ENCODE data around the gene RAET1E.
"Not testable (repeated sequence)": the region's sequence is repeated elsewhere in the genome, so short reads cannot be mapped to it uniquely, and the experiment has no call there.

The RAET1E gene

DNA sequence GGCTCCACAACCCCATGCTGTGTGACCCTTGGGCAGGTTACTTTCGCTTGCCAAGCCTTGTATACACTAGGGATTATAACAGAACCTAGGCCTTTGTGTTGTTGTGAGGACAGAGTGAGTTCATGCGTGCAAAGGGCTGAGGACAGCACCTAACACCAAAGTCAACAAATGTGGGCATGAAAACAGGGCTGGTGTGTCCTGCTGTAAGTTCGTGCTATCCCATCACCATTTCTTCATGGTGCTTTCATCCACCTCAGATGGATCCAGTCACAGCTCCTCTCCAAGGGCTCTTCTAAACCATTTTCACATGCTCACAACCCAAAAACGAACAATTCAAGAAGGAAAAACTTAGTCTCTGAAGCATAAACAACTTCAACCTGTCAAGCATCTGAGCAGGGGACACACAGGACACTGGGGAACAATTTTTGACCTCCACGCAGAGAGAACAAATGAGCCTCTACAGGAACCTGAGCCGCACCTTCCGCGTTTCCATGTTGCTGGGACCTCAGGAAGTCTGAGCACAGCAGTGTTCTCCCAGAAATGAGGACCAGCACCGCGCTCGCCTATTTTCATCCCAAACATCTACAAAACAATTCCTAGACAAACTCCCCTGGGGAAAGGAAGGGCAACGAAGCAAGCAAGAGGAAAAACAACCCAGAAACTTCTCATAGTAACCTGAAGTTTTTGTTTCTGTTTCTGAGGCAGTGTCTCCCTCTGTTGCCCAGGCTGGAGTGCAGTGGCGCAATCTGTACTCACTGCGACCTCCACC, 36.9 kb downstream of the RAET1E start:
- peak; percentile 32 for DNase-seq

DNA sequence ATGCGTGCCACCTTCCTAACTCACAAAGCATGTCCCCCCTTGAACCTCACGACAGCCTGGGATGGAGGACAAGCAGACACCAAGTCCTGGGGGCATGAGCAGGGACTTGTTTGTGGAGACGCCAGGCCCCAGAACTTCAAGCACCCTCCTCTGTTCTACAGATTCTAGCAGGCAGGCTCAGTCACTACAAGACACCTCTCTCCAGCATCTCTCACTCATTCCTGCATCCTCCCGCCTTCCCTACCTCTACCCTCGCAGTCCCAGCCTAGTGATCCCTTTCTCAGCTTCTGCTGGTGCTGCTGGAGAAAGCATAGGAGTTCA, 37.4 kb downstream of the RAET1E start:
- DNase-seq: no peak

DNA sequence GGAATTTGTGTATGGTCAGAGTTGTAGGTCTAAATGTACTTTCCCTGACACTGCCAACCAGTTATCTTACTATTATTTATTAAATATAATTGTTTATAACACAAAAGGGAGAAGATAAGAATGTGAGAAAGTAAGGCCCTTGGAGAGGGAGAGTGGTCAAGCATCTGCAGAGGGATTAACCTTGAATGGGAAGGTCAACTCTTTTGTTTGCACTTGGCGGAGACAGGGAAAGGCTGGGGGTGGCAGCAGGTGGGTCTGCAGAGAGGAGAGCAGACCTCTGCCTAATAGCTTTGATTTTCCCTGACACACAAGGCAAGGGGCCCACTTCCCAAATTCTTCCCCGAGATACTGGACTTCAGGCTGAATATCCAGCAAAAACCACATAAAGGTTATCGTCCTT, 38.0 kb downstream of the RAET1E start:
- no peak for DNase-seq

DNA sequence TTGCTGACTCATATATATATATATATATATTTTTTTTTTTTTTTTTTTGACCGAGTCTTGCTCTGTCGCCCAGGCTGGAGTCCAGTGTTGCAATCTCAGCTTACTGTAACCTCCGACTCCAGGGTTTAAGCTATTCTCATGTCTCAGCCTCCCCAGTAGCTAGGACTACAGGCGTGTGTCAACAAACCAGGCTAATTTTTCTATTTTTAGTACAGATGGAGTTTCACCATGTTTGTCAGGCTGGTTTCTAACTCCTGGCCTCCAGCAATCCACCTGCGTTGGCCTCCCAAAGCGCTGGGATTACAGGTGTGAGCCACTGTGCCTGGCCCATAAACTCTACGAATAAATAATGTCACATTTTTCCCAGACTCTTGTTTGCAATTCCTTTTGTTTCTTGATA, 38.5 kb downstream of the RAET1E start:
- peak; percentile 66 for DNase-seq

DNA sequence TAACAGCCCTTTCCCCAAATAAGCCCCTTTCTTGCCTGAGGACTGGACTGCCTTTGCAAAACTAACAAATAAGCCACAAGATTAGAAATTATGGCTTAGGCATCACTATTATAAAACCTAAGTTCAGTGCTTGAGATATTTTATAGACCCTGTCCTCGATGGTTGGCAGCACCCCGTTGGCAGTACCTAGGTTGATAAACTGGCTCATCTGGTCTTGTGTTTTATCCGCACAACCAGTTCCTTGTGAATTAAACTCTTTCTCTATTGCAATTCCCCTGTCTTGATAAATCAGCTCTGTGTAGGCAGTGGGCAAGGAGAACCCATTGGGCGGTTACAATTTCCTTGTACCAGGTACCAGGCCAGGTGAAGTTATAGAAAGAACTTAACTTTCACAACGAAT, 40.4 kb downstream of the RAET1E start:
- no peak for DNase-seq

DNA sequence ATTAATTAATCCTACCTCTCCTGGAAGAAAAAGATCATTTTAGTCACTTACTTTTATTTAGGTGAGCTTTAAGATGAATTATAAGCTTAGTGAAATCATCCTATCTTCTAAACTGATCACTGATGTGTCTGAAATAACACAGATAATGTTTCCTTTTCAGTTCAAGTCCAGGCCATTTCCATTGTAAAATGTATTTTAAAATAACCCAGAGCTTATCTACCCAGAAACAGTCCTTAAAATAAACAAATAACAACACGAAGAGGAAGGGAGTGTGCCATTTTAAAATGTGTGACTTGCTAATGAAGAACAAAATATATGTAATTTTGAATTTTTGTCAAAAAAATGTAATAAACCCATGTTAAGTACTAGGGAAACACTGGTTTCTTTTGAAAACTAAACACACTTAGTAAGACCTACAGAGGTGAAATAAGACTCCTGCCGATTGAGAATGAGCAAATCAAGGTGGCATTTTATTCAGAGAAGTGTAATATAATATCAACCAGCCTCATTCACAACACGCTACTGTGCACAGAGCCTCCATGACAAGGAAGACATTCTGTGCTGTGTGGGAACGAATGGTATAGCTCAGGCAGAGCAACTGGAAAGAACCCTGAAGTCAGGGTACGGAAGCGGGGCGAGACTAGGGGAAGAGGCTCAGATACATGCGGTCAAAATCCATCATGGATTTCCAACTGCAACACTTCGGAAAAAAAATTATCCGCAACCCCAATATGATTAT, 41.5 kb downstream of the RAET1E start:
- DNase-seq: no peak

DNA sequence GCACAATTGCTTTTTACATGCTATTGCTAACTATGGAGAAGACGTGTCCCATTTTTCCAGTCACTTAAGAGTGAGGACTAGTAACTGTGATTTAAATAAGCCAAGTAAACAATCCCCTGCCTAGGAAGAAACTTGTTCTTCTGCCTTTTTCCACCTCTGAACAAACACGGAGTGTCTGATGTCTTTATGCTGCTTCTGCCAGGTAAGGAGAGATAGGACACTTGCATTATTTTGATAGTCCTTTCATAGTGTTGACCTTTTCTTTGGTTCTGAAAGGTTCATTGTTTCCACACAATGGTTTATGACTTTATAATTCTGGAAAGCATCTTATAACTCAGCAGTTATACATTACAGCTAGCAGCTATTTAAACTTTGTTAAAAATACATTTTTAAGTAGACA, 42.2 kb downstream of the RAET1E start:
- DNase-seq: no peak

DNA sequence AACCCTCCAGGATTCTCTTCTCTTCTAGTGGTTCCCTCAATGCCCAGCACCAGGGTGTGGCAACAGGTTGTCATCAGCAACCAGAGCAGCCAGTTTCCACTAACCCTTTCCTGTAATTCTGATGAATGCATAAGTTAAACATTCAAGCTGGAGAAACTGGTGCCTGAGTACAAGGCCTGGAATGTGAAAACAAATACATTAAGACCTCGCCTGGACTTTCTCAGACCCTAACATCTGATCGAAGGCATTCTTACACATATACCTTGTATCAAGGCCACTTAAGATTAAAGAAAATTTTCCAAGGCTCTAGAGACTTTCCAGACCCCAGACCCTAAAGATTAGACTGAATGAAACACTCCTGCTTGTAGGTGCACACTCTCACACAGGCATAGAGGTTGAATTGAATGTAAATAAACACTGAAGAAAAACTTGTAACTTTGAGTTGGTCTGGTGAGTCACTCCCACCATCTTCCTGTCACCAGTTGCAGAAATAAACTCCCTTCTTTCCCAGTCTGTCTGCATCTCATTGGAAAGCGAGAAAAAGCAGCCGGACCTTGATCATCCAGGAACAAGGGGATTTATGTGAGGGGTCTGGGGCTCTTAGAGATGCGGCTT, 42.8 kb downstream of the RAET1E start:
- no peak for DNase-seq

DNA sequence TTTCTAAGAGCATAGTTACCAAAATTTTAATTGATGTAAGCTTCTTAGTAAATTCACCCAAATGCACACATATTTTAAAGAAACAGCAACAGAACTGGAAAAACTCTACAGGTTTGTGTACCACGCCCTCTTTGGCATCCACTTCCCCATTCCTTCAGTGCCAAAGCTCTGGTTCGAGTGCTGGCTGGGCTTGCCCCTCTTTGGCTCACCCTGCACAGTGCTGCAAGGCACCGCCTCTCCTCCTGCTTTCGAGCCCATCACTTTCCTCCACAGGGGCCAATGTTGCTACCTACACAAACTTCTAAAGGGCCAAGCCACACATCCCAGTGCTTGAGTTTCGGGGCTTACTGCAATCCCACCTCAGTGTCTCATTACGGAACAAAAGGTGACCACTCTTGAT, 43.4 kb downstream of the RAET1E start:
- DNase-seq: no peak

DNA sequence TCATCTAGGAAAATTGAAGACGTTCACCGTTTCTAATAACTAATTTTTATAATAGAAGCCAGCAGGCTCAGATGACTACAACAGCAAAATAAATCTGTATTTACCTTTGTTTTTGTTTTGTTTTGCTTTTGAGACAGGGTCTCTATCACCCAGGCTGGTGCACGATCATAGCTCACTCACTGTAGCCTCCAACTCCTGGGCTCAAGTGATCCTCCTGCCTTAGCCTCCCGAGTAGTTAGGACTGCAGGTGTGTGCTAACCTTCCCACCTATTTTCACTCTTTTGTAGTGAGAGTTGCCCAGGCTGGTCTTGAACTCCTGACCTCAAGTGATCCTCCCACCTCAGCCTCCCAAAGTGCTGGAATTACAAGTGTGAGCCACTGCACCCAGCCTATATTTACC, 43.9 kb downstream of the RAET1E start:
- DNase-seq: not testable (repeated sequence)

DNA sequence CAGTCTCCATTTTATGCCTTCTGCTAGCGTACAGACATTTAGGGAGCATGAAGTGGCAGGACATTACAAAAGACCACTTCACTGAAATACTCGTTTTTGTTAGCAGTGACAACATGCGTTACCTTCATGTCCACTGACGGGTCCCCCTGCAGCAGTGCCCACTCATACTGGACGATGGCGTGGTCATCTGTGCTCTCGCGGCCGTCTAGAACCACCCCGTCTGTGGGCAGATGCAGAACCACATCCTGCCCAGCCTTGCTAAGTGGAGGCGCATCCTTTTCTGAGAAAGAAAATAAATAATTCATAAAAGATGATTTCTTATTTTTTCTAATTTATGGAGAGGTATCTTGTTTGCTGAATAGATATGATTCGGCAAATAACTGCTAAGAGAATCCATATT, 45.0 kb downstream of the RAET1E start:
- DNase-seq: no peak

DNA sequence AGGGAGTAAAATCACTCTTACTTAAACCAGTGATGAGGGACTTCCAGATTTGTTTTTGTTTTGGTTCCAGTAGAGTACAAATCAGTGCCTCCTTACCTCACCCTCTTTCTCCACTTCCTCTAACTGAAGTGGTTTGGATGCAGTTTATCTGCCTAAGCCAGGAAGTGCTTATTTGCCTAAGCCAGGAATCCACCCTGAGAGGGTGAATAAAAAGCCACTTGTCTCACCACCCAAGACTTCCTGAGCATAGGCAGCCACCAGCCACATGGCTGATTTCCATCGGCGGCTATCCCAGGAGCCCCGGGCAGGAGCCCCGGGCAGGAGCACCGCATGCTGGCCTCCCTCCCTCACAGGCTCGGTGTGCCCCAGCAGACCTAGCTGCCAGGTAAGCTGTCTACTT, 45.7 kb downstream of the RAET1E start:
- no peak for DNase-seq

DNA sequence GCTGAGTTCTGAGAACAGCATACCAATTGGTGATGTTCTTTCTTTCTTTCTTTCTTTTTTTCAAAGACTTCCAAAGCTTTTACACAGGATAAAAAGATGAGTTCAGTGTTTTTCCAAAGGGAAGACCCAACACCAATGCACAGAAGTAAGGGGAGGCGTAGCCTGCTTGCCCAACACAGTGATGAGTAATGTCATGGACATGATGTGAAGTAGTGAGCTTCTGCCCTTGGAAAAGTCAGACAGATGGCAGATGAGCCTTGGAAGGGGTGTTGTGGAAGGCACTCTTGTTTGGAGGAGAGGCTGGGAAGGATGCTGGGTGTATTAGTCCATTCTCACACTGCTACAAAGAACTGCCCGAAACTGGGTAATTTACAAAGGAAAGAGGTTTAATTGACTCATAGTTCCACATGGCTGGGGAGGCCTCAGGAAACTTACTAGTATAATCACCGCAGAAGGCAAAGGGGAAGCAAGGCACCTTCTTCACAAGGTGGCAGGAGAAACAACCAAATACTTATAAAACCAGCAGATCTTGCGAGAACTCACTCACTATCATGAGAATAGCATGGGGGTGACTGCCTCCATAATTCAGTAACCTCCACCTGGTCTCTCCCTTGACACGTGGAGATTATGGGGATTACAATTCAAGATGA, 46.3 kb downstream of the RAET1E start:
- DNase-seq: no peak

DNA sequence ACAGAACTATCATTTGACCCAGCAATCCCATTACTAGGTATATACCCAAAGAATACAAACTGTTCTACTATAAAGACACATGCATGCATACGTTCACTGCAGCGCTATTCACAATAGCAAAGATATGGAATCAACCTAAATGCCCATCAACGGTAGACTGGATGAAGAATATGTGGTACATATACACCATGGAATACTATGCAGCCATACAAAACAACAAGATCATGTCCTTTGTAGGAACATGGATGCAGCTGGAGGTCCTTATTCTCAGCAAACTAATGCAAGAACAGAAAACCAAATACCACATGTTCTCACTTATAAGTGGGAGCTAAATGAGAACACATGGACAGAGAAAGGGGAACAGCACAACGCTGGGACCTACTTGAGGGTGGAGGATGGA, 49.6 kb downstream of the RAET1E start:
- DNase-seq: not testable (repeated sequence)

All from NCI-H774 (cell line).